GM10266 (cell line): ENCODE measurements around the gene ASPG.

ENCODE experiments used
- DNase-seq: peaks from one replicate; pipeline ENCODE4 v3.0.0; 2012; ENCODE audit errors: extremely low spot score
- CTCF ChIP-seq: IDR thresholded peaks from 2 replicates; pipeline ENCODE4 v1.5.1; 2012; ENCODE audit warnings: mild to moderate bottlenecking, low read depth; ENCODE audit not compliant: control insufficient read depth, insufficient read depth; ENCODE audit errors: missing control alignments

Gene ASPG

GRCh38 chr14:104116756-104117340 is 31.3 kb downstream of the ASPG start:
- TF ChIP-seq CTCF: no peak
- DNase-seq: no peak

DNA sequence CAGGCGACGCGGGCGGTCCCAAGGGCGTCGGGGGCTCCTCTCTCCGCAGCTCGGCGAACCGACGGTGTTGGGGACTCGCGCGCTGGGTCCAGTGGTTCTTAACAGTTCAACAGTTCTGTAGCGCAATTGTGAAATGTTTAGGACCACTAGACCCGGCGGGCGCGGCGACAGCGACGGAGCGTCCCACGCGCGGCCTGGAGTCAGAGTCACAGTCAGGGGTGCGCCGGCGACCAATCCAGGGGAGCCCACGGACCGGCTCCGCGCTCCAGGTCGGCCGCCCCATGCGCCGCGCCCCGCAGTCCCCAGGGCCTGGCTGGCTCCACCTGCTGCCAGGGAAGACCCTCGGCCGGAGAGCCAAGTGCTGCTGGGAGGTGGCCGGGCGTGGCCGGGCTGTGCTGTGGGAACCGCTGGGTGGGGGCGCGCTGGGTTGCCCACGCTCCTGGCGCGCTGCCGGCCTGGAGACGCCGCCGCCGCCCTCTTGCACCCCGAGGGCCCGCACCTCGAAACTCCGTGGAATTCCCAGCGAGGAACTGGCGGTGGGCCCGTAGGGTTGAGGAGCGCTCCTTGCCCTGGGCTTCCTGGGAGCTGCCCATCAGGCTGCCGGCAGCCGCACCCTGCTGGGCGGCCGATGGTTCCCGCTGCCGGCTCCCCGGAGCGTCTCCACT is 32.0 kb downstream of the ASPG start:
- no peak for DNase-seq

GRCh38 chr14:104118006-104118844 is 32.7 kb downstream of the ASPG start:
- TF ChIP-seq CTCF: no peak
- no peak for DNase-seq

More for the DNA sequence above, 32.0 kb downstream of the ASPG start:
- TF ChIP-seq CTCF: no peak

DNA sequence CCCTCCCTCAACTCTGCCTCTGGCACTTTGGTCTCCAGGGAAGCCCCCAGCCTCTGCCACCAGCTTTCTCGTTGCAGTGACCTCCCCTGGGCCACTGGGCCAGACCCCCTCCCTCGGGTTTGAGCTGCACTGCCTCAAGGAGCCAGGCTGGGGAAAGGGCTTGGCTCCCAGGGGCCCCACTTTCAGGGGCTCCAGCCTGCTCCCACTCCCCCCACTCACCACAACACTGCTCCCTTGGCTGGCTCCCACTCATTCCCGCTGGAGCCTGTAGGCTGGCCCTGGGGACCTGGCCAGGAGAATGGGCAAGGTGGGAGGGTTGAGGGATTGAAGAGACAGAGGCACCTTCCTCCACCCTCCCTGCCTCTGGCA is 33.6 kb downstream of the ASPG start:
- no peak for TF ChIP-seq CTCF
- no peak for DNase-seq

DNA sequence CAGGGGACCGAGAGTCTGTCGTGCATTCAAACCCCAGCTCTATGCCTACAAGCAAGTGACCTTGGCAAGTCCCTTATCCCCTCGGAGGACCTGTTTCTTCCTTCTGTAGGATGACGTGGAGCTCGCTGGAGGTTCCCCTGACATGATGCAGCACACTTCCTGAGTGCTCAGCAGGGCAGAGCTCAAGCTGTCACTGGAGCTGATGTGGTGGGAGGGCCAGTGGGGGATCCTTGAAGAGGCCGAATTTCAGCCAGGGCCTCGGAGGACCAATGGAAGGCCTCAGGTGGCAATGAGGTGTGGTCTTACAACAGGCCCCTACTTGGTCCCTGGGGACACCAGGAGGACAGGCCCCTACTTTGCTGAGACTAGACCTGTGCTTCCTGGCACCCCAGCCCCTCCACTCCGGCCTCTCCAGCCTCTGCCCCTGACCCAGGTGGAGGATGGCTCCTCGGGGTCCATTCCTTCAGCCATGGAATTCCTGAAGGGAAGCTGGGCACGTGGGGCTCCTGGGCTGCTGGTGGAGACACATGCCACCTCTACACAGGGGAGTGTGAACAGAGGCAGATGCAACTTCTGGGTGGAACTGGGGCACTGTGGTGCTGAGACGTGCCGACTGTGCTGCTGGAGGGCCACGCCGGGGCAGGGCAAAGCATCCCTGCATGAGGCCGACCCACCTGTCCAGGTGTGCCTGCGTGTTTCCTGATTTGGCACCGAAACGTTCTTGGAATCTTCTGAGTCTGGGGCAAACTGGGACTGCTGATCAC is 34.2 kb downstream of the ASPG start:
- TF ChIP-seq CTCF: no peak
- DNase-seq: no peak

DNA sequence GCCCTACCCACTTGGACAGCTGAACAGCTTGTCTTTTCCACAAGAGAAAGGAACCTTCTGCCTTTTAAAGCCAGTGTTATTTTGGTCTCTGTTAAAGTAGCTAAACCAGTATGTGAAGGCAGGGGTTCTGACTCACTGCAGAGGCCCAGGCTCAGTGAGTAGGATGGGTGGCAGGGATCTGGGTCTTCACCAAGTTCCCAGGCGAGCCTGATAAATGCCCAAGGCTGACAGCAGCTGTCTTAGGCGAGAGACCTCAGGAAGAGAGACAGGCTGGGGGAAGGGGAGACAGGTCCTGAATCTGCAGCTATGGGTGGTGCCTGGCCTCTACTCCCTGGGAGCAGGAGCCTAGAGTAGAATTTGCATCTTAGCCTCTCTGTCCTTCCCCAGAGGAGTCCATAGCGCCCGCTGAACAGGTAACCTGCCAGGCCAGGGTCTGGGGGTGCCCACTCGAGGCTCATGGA is 34.8 kb downstream of the ASPG start:
- no peak for TF ChIP-seq CTCF

More for the DNA sequence above, 34.8 kb downstream of the ASPG start:
- DNase-seq: no peak
